ENCODE results near the gene PXDC1.

DNA sequence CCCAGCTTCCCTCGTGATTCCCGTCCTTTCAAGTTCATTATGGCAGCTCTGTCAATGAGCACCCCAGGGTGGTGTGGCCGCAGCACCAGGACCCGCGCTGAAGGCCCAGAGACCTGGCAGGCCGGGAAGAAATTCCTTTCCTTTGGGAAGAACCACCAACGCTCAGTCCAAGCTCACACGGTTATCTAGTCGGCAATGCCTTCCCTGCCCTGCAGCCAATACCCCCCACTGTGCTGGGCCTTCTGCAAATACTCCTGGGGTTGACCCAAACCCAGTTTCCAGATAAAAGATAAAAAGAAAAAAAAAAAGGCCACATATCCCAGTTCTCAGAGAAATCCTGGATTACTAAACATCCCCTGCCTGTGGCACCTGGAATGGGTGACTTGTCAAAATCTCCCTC is 28.7 kb downstream of the PXDC1 start:
- TF ChIP-seq, protein P1, sequence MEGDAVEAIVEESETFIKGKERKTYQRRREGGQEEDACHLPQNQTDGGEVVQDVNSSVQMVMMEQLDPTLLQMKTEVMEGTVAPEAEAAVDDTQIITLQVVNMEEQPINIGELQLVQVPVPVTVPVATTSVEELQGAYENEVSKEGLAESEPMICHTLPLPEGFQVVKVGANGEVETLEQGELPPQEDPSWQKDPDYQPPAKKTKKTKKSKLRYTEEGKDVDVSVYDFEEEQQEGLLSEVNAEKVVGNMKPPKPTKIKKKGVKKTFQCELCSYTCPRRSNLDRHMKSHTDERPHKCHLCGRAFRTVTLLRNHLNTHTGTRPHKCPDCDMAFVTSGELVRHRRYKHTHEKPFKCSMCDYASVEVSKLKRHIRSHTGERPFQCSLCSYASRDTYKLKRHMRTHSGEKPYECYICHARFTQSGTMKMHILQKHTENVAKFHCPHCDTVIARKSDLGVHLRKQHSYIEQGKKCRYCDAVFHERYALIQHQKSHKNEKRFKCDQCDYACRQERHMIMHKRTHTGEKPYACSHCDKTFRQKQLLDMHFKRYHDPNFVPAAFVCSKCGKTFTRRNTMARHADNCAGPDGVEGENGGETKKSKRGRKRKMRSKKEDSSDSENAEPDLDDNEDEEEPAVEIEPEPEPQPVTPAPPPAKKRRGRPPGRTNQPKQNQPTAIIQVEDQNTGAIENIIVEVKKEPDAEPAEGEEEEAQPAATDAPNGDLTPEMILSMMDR (IDR thresholded peaks at IDR 0.05 in 8 of 11, conservative IDR thresholded peaks at IDR 0.05 in 3 of 11) = no peak
- TF ChIP-seq POLR2AphosphoS5 (IDR thresholded peaks at IDR 0.05) = no peak
